ENCODE results near the gene VSNL1. TPM values are rescaled to one million over a fixed set of nuclear protein-coding genes. Genes with fewer than 3 reads are reported as not detected.

Gene VSNL1
- not detected in 5 replicates for total RNA-seq (2022; extraction: Qiagen RNA extraction)

GRCh38 chr2:17540093-17540812 is at the start of gene VSNL1:
VSNL1 (plus strand) TSS chr2:17540696; CDS start chr2:17592075, 51,379 bp downstream.

GRCh38 chr2:17518212-17519154 is 22.0 kb upstream of the VSNL1 start, which contains the start of gene RAD51AP2:
RAD51AP2 (minus strand) TSS chr2:17518440; CDS start chr2:17518415, 25 bp downstream.

Other genes starting within 250 kb of the VSNL1 start
- gene RAD51AP2, start 22.3 kb upstream of the VSNL1 start, total RNA-seq (2022; extraction: Qiagen RNA extraction), result not detected in 5 replicates
- 23.6 to 31.6 TPM (median 30.5 TPM) in 5 replicates for gene SMC6, start 213.1 kb downstream of the VSNL1 start, total RNA-seq (2022; extraction: Qiagen RNA extraction)
- 9.8 to 13.9 TPM (median 12.4 TPM) in 5 replicates for gene GEN1, start 213.4 kb downstream of the VSNL1 start, total RNA-seq (2022; extraction: Qiagen RNA extraction)